Mesendoderm (in vitro differentiated cells): ENCODE data around the gene DNM1L.
"Not testable (repeated sequence)": the region's sequence is repeated elsewhere in the genome, so short reads cannot be mapped to it uniquely, and the experiment has no call there.

Source experiments
- DNase-seq: peaks from one replicate; pipeline ENCODE4 v3.0.0; 2013
- H2AK5ac ChIP-seq: 2 replicates; pipeline ENCODE4 v1.6.1; 2013; ENCODE audit warnings: low read length, inconsistent platforms
- H2BK120ac ChIP-seq: 2 replicates; pipeline ENCODE4 v1.6.1; 2013; ENCODE audit warnings: low read depth, mild to moderate bottlenecking, low read length, moderate library complexity, mixed read lengths
- H2BK15ac ChIP-seq: replicated peaks from 2 replicates; pipeline ENCODE4 v1.6.1; 2013; ENCODE audit warnings: low read depth, mild to moderate bottlenecking, moderate library complexity
- H2BK5ac ChIP-seq: 2 replicates; pipeline ENCODE4 v1.6.1; 2013; ENCODE audit warnings: low read length, inconsistent platforms
- H3K18ac ChIP-seq: 2 replicates; pipeline ENCODE4 v1.6.1; 2013; ENCODE audit warnings: mild to moderate bottlenecking, low read length, mixed read lengths
- H3K23ac ChIP-seq: one replicate; pipeline ENCODE4 v1.6.1; 2013; ENCODE audit warnings: low read length
- H3K27ac ChIP-seq: 2 replicates; pipeline ENCODE4 v1.5.1; 2013; ENCODE audit warnings: low read depth, mild to moderate bottlenecking, inconsistent platforms, low read length, moderate library complexity
- H3K27me3 ChIP-seq: 2 replicates; pipeline ENCODE4 v1.6.1; 2013; ENCODE audit warnings: low read length, control low read depth, mild to moderate bottlenecking, inconsistent platforms; ENCODE audit not compliant: insufficient read depth, poor library complexity
- H3K36me3 ChIP-seq: 2 replicates; pipeline ENCODE4 v1.6.1; 2013; ENCODE audit warnings: low read length, inconsistent platforms; ENCODE audit not compliant: control insufficient read depth, insufficient read depth
- H3K4ac ChIP-seq: one replicate; pipeline ENCODE4 v1.6.1; 2013; ENCODE audit warnings: low read depth, mild to moderate bottlenecking, low read length, moderate library complexity
- H3K4me1 ChIP-seq: 2 replicates; pipeline ENCODE4 v1.6.1; 2013; ENCODE audit warnings: low read depth, low read length, inconsistent platforms; ENCODE audit not compliant: control insufficient read depth
- H3K4me2 ChIP-seq: 2 replicates; pipeline ENCODE4 v1.6.1; 2013; ENCODE audit warnings: low read length
- H3K4me3 ChIP-seq: 2 replicates; pipeline ENCODE4 v1.5.1; 2013; ENCODE audit warnings: mild to moderate bottlenecking, low read length
- H3K56ac ChIP-seq: one replicate; pipeline ENCODE4 v1.6.1; 2013; ENCODE audit warnings: low read length
- H3K79me1 ChIP-seq: 2 replicates; pipeline ENCODE4 v1.6.1; 2013; ENCODE audit warnings: low read length, inconsistent platforms
- H3K79me2 ChIP-seq: 2 replicates; pipeline ENCODE4 v1.6.1; 2013; ENCODE audit warnings: mild to moderate bottlenecking, low read length; ENCODE audit not compliant: control insufficient read depth, insufficient read depth
- H3K9ac ChIP-seq: 2 replicates; pipeline ENCODE4 v1.6.1; 2013; ENCODE audit warnings: low read length, inconsistent platforms
- H4K5ac ChIP-seq: one replicate; pipeline ENCODE4 v1.6.1; 2013; ENCODE audit warnings: low read length
- H4K8ac ChIP-seq: one replicate; pipeline ENCODE4 v1.6.1; 2013; ENCODE audit warnings: low read depth, mild to moderate bottlenecking, control low read depth, low read length, moderate library complexity
- WGBS: extraction: QIAGEN DNeasy Blood & Tissue Kit; methylation state at CpG from one replicate; pipeline ENCODE4 v1.1.7; 2013; ENCODE audit warnings: low lambda C conversion rate, missing lambda C conversion rate; ENCODE audit not compliant: insufficient coverage; ENCODE audit errors: extremely low coverage; 5-methylcytosine and 5-hydroxymethylcytosine counted together

DNM1L gene

GRCh38 chr12:32708926-32709325, 29.8 kb downstream of the DNM1L start:
- no peak overlapping the region for H2BK120ac ChIP-seq
- no peak overlapping the region for H3K9ac ChIP-seq
- no peak overlapping the region for H3K4me2 ChIP-seq
- no peaks in the 10 kb centered on the region for H3K79me1 ChIP-seq
- H3K4me3 ChIP-seq = no peak overlapping the region
- H3K56ac ChIP-seq = no peak overlapping the region
- no peak overlapping the region for H4K8ac ChIP-seq
- no peak overlapping the region for H3K27ac ChIP-seq
- H3K23ac ChIP-seq = no peak overlapping the region
- H3K18ac ChIP-seq = no peak overlapping the region
- no peaks in the 10 kb centered on the region for H3K36me3 ChIP-seq
- no peaks in the 10 kb centered on the region for H3K27me3 ChIP-seq
- H3K4me1 ChIP-seq = no peaks in the 10 kb centered on the region
- no peak overlapping the region for H2BK15ac ChIP-seq
- no peak for DNase-seq
- H4K5ac ChIP-seq = no peak overlapping the region
- H2AK5ac ChIP-seq = no peak overlapping the region
- no CpG with 5 or more reads among the region's 2 CpGs for WGBS
- no peaks in the 10 kb centered on the region for H3K79me2 ChIP-seq
- no peak overlapping the region for H3K4ac ChIP-seq
- no peak overlapping the region for H2BK5ac ChIP-seq

- H3K79me2 ChIP-seq = no peaks in the 10 kb centered on the region
- DNase-seq = no peak
- H2BK5ac ChIP-seq = no peak overlapping the region
- no peak overlapping the region for H4K5ac ChIP-seq
- no peak overlapping the region for H3K23ac ChIP-seq
- H3K36me3 ChIP-seq = no peaks in the 10 kb centered on the region
- H3K4me2 ChIP-seq = no peak overlapping the region
- H3K79me1 ChIP-seq = no peaks in the 10 kb centered on the region
- H3K18ac ChIP-seq = no peak overlapping the region
- no peak overlapping the region for H2BK120ac ChIP-seq
- H2AK5ac ChIP-seq = no peak overlapping the region
- no peak overlapping the region for H3K9ac ChIP-seq
- no CpG with 5 or more reads among the region's 4 CpGs for WGBS
- H3K56ac ChIP-seq = no peak overlapping the region
- no peaks in the 10 kb centered on the region for H3K27me3 ChIP-seq
- no peak overlapping the region for H3K4me3 ChIP-seq
- no peak overlapping the region for H3K27ac ChIP-seq
- H4K8ac ChIP-seq = no peak overlapping the region
- no peak overlapping the region for H2BK15ac ChIP-seq
- H3K4me1 ChIP-seq = no peaks in the 10 kb centered on the region
- H3K4ac ChIP-seq = no peak overlapping the region
These were observed 35.7 kb downstream of the DNM1L start for GRCh38 chr12:32714772-32715171.

DNA sequence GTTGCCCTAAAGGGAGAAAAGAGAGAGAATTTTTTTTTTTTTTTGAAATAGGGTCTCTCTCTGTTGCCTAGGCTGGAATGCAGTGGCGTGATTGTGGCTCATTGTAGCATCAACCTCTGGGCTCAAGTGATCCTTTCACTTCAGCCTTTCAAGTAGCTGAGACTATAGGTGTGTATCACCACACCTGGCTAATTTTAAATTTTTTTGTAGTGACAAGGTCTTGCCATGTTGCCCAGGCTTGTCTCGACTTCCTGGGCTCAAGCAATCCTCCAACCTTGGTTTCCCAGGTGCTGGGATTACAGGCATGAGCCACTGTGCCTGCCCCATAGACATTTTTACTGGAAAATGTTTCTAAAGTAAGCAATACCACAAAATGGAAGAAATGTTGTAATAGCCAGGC, 39.8 kb downstream of the DNM1L start:
- no peak overlapping the region for H2BK120ac ChIP-seq
- no peaks in the 10 kb centered on the region for H3K27me3 ChIP-seq
- WGBS = no CpG with 5 or more reads among the region's 2 CpGs
- H3K36me3 ChIP-seq = no peaks in the 10 kb centered on the region
- H2BK5ac ChIP-seq = no peak overlapping the region
- no peak overlapping the region for H2AK5ac ChIP-seq
- no peaks in the 10 kb centered on the region for H3K79me1 ChIP-seq
- H3K27ac ChIP-seq = no peak overlapping the region
- no peak overlapping the region for H4K5ac ChIP-seq
- H3K4me2 ChIP-seq = no peak overlapping the region
- H2BK15ac ChIP-seq = no peak overlapping the region
- H3K56ac ChIP-seq = no peak overlapping the region
- H3K79me2 ChIP-seq = no peaks in the 10 kb centered on the region
- no peak overlapping the region for H3K4ac ChIP-seq
- no peak for DNase-seq
- no peak overlapping the region for H3K18ac ChIP-seq
- no peak overlapping the region for H4K8ac ChIP-seq
- H3K4me3 ChIP-seq = no peak overlapping the region
- H3K4me1 ChIP-seq = no peaks in the 10 kb centered on the region
- no peak overlapping the region for H3K9ac ChIP-seq
- no peak overlapping the region for H3K23ac ChIP-seq

- WGBS = no CpG with 5 or more reads among the region's 3 CpGs
- not testable (repeated sequence) for H4K5ac ChIP-seq, H2BK120ac ChIP-seq, H3K27ac ChIP-seq, H3K23ac ChIP-seq, H2BK15ac ChIP-seq, H3K36me3 ChIP-seq, H3K4me3 ChIP-seq, H3K27me3 ChIP-seq, H3K79me2 ChIP-seq, H3K9ac ChIP-seq, DNase-seq, H4K8ac ChIP-seq, H3K4ac ChIP-seq, H3K56ac ChIP-seq, H3K4me1 ChIP-seq, H2BK5ac ChIP-seq, H3K4me2 ChIP-seq, H3K18ac ChIP-seq, H2AK5ac ChIP-seq, H3K79me1 ChIP-seq
These were observed 46.2 kb downstream of the DNM1L start for GRCh38 chr12:32725308-32725707.

- no peak for DNase-seq
- H4K8ac ChIP-seq = no peak overlapping the region
- H2BK5ac ChIP-seq = no peak overlapping the region
- no peak overlapping the region for H3K56ac ChIP-seq
- no peak overlapping the region for H2BK15ac ChIP-seq
- WGBS = no CpG with 5 or more reads among the region's 2 CpGs
- H2AK5ac ChIP-seq = no peak overlapping the region
- no peaks in the 10 kb centered on the region for H3K79me1 ChIP-seq
- no peak overlapping the region for H3K23ac ChIP-seq
- no peak overlapping the region for H2BK120ac ChIP-seq
- H3K9ac ChIP-seq = no peak overlapping the region
- no peak overlapping the region for H3K4me2 ChIP-seq
- H3K4ac ChIP-seq = no peak overlapping the region
- H3K27ac ChIP-seq = no peak overlapping the region
- no peaks in the 10 kb centered on the region for H3K4me1 ChIP-seq
- H4K5ac ChIP-seq = no peak overlapping the region
- no peak overlapping the region for H3K18ac ChIP-seq
- no peak overlapping the region for H3K4me3 ChIP-seq
- no peaks in the 10 kb centered on the region for H3K27me3 ChIP-seq
- H3K79me2 ChIP-seq = no peaks in the 10 kb centered on the region
- peaks cover 3% of the 10 kb centered on the region for H3K36me3 ChIP-seq
These were observed 47.2 kb downstream of the DNM1L start for GRCh38 chr12:32726286-32726685.

DNA sequence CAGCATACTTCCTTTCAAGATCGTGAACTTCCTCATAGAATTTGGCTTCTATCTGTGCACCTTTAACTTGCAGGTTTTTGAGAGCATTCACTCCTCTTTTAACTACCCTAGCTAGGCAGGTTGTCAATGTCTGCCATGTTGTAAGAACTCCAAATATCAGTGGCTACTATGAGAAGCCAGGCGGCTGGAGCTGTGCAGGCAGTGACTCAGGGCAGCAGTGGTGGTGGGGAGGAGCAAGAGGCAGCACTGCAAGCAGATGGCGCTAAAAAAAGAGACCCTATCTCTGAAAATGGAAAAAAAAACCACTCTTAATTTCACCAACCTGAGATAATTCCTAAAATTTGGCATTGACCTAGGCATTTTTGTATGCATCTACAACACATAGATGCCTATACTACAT, 48.1 kb downstream of the DNM1L start:
- no CpG with 5 or more reads among the region's 3 CpGs for WGBS
- no peak overlapping the region for H3K18ac ChIP-seq
- no peak overlapping the region for H2AK5ac ChIP-seq
- no peak overlapping the region for H4K8ac ChIP-seq
- peaks cover 4% of the 10 kb centered on the region for H3K36me3 ChIP-seq
- H3K23ac ChIP-seq = no peak overlapping the region
- no peaks in the 10 kb centered on the region for H3K27me3 ChIP-seq
- H3K4me3 ChIP-seq = no peak overlapping the region
- H3K79me1 ChIP-seq = no peaks in the 10 kb centered on the region
- H3K4me1 ChIP-seq = no peaks in the 10 kb centered on the region
- H4K5ac ChIP-seq = no peak overlapping the region
- H3K79me2 ChIP-seq = no peaks in the 10 kb centered on the region
- H2BK120ac ChIP-seq = no peak overlapping the region
- DNase-seq = peak; percentile 44
- no peak overlapping the region for H2BK15ac ChIP-seq
- no peak overlapping the region for H2BK5ac ChIP-seq
- no peak overlapping the region for H3K9ac ChIP-seq
- no peak overlapping the region for H3K27ac ChIP-seq
- H3K56ac ChIP-seq = no peak overlapping the region
- H3K4me2 ChIP-seq = no peak overlapping the region
- no peak overlapping the region for H3K4ac ChIP-seq
